Measurements from ENCODE around the gene MYBPC2. TPM values are rescaled to one million over a fixed set of nuclear protein-coding genes. Genes with fewer than 3 reads are reported as not detected.

The MYBPC2 gene
- total RNA-seq, 1 experiment from 2014 or later: not detected

- Histone ChIP-seq H3F3A (ENCODE audit: low read length, unreplicated experiment) (no peaks in the 10 kb centered on the region), H3K27ac (ENCODE audit: low read length) (no peak overlapping the region), H3K4me3 (ENCODE audit: low read length) (no peak overlapping the region), H3K9ac (ENCODE audit: low read length) (no peak overlapping the region), H3K4me2 (ENCODE audit: low read length) (no peak overlapping the region), H3K36me3 (ENCODE audit: low read depth, low read length) (peaks cover 29% of the 10 kb centered on the region), H3K27me3 (ENCODE audit: low read length) (no peaks in the 10 kb centered on the region), H2AFZ (ENCODE audit: low read length) (no peak overlapping the region), H3K9me3 (ENCODE audit: low read length) (no peaks in the 10 kb centered on the region), H3K79me2 (ENCODE audit: low read length) (no peaks in the 10 kb centered on the region), H3K9me2 (replicated peaks; ENCODE audit: low read length) (no peaks in the 10 kb centered on the region), H3K4me1 (ENCODE audit: insufficient read depth, low read length) (no peaks in the 10 kb centered on the region), H4K20me1 (ENCODE audit: low read length) (no peaks in the 10 kb centered on the region)
- no TSS peak for BruUV-seq (replicated peaks)
- ChIA-PET POLR2A (ENCODE audit: unreplicated experiment) (no interaction called here), CTCF (no interaction called here)
- no peak for TF ChIP-seq EZH2 (IDR thresholded peaks at IDR 0.05; ENCODE audit: low read length, unreplicated experiment)
- no peak for TF ChIP-seq EZH2phosphoT487 (IDR thresholded peaks at IDR 0.05; ENCODE audit: borderline replicate concordance, low read length)
- TF ChIP-seq, protein P1, sequence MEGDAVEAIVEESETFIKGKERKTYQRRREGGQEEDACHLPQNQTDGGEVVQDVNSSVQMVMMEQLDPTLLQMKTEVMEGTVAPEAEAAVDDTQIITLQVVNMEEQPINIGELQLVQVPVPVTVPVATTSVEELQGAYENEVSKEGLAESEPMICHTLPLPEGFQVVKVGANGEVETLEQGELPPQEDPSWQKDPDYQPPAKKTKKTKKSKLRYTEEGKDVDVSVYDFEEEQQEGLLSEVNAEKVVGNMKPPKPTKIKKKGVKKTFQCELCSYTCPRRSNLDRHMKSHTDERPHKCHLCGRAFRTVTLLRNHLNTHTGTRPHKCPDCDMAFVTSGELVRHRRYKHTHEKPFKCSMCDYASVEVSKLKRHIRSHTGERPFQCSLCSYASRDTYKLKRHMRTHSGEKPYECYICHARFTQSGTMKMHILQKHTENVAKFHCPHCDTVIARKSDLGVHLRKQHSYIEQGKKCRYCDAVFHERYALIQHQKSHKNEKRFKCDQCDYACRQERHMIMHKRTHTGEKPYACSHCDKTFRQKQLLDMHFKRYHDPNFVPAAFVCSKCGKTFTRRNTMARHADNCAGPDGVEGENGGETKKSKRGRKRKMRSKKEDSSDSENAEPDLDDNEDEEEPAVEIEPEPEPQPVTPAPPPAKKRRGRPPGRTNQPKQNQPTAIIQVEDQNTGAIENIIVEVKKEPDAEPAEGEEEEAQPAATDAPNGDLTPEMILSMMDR (conservative IDR thresholded peaks at IDR 0.05; ENCODE audit: low read depth, low read length): no peak
- ATAC-seq: no peak
- intact Hi-C loops (cut with micrococcal nuclease): no loop called here
- DNase-seq: no peak
These were observed 30.0 kb upstream of the MYBPC2 start for GRCh38 chr19:50402544-50403301.

DNA sequence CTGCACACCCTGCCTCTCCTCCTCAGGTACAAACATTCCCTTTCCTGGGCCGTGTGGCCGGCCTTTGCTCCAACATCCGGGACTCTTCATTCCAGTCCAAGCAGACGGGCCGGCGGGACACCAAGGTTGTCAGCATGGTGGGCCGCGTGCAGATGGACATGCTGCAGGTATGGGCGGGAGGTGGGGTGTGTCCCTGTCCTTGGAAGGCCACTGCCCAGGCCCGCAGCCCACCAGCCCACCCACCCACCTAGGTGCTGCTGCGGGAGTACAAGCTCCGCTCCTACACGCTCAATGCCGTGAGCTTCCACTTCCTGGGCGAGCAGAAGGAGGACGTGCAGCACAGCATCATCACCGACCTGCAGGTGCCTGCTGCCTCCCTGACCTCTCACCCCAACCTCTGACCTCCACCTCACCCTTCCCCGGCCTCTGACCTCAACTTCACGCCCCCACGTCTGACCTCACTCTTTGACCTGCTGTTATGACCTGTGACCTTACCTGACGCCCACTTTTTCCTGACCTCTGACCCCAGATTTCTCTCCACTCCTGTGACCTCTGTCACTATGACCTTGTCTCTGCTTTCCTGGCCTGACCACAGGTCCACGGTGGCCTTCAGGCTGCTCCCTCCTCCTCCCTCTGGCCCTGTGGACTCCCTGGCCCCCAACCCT lies 26.4 kb upstream of the MYBPC2 start:
- ChIA-PET CTCF (no interaction called here), POLR2A (ENCODE audit: unreplicated experiment) (no interaction called here)
- no peak overlapping the region for H2AFZ ChIP-seq (ENCODE audit: low read length)
- no peak overlapping the region for H3K27ac ChIP-seq (ENCODE audit: low read length)
- BruUV-seq (replicated peaks): no TSS peak
- ATAC-seq (no peak), DNase-seq (no peak)
- no peaks in the 10 kb centered on the region for H3K27me3 ChIP-seq (ENCODE audit: low read length)
- H3K4me2 ChIP-seq (ENCODE audit: low read length): no peak overlapping the region
- H3K9ac ChIP-seq (ENCODE audit: low read length): no peak overlapping the region
- TF ChIP-seq, protein P1 (conservative IDR thresholded peaks at IDR 0.05; ENCODE audit: low read depth, low read length): no peak
- no peak for TF ChIP-seq EZH2phosphoT487 (IDR thresholded peaks at IDR 0.05; ENCODE audit: borderline replicate concordance, low read length)
- TF ChIP-seq EZH2 (IDR thresholded peaks at IDR 0.05; ENCODE audit: low read length, unreplicated experiment): no peak
- H4K20me1 ChIP-seq (ENCODE audit: low read length): no peaks in the 10 kb centered on the region
- H3K9me3 ChIP-seq (ENCODE audit: low read length): no peaks in the 10 kb centered on the region
- H3K79me2 ChIP-seq (ENCODE audit: low read length): no peaks in the 10 kb centered on the region
- no peaks in the 10 kb centered on the region for H3F3A ChIP-seq (ENCODE audit: low read length, unreplicated experiment)
- intact Hi-C loops (cut with micrococcal nuclease): no loop called here
- H3K4me3 ChIP-seq (ENCODE audit: low read length): no peak overlapping the region
- H3K36me3 ChIP-seq (ENCODE audit: low read depth, low read length): peaks cover 43% of the 10 kb centered on the region
- H3K9me2 ChIP-seq (replicated peaks; ENCODE audit: low read length): no peaks in the 10 kb centered on the region
- H3K4me1 ChIP-seq (ENCODE audit: insufficient read depth, low read length): no peaks in the 10 kb centered on the region

GRCh38 chr19:50406829-50407228 lies 25.9 kb upstream of the MYBPC2 start:
- CTCF ChIA-PET: no interaction called here
- Histone ChIP-seq H3K9me3 (ENCODE audit: low read length) (no peaks in the 10 kb centered on the region), H3F3A (ENCODE audit: low read length, unreplicated experiment) (no peaks in the 10 kb centered on the region), H2AFZ (ENCODE audit: low read length) (no peak overlapping the region), H3K27ac (ENCODE audit: low read length) (no peak overlapping the region), H3K9me2 (replicated peaks; ENCODE audit: low read length) (no peaks in the 10 kb centered on the region), H3K36me3 (ENCODE audit: low read depth, low read length) (peaks cover 40% of the 10 kb centered on the region), H4K20me1 (ENCODE audit: low read length) (no peaks in the 10 kb centered on the region), H3K4me1 (ENCODE audit: insufficient read depth, low read length) (no peaks in the 10 kb centered on the region), H3K79me2 (ENCODE audit: low read length) (no peaks in the 10 kb centered on the region), H3K9ac (ENCODE audit: low read length) (no peak overlapping the region), H3K4me2 (ENCODE audit: low read length) (no peak overlapping the region), H3K4me3 (ENCODE audit: low read length) (no peak overlapping the region), H3K27me3 (ENCODE audit: low read length) (no peaks in the 10 kb centered on the region)
- DNase-seq: no peak
- intact Hi-C loops (cut with micrococcal nuclease): no loop called here
- ATAC-seq: no peak
- no TSS peak for BruUV-seq (replicated peaks)
- TF ChIP-seq EZH2phosphoT487 (IDR thresholded peaks at IDR 0.05; ENCODE audit: borderline replicate concordance, low read length): no peak
- TF ChIP-seq EZH2 (IDR thresholded peaks at IDR 0.05; ENCODE audit: low read length, unreplicated experiment): no peak
- TF ChIP-seq, protein P1 (conservative IDR thresholded peaks at IDR 0.05; ENCODE audit: low read depth, low read length): no peak
- POLR2A ChIA-PET (ENCODE audit: unreplicated experiment): no interaction called here
